Liver (tissue), 9 donors: ENCODE results near the gene GAPDH. TPM values are rescaled to one million over a fixed set of nuclear protein-coding genes. Genes with fewer than 3 reads are reported as not detected.

Experiments used
- DNase-seq: peaks from one replicate; pipeline ENCODE4 v3.0.0-alpha.2; 2017; ENCODE audit warnings: low spot score
- H3K27ac ChIP-seq, 2 donors: one replicate each; pipeline ENCODE4 v1.7.0; 2013; ENCODE audit warnings: inconsistent platforms in 2 of 2, low read length in 2 of 2, control low read depth in 1 of 2, low read depth in 1 of 2, mild to moderate bottlenecking in 1 of 2
- H3K27me3 ChIP-seq, 4 donors: one replicate each; pipeline versions ENCODE4 v1.6.1 to v1.7.0; 2013; ENCODE audit warnings: low read length in 3 of 4, inconsistent platforms in 1 of 4, mild to moderate bottlenecking in 1 of 4, moderate library complexity in 1 of 4; ENCODE audit not compliant: control insufficient read depth in 4 of 4, insufficient read depth in 4 of 4
- H3K36me3 ChIP-seq, 4 donors: one replicate each; pipeline versions ENCODE4 v1.6.1 to v1.7.0; 2013; ENCODE audit warnings: low read length in 3 of 4, mild to moderate bottlenecking in 3 of 4, low read depth in 1 of 4, moderate library complexity in 1 of 4; ENCODE audit not compliant: control insufficient read depth in 4 of 4, insufficient read depth in 3 of 4
- H3K4me1 ChIP-seq, 4 donors: one replicate each; pipeline versions ENCODE4 v1.6.1 to v1.7.0; 2013; ENCODE audit warnings: low read length in 3 of 4, mild to moderate bottlenecking in 3 of 4, moderate library complexity in 1 of 4; ENCODE audit not compliant: control insufficient read depth in 4 of 4, insufficient read depth in 4 of 4
- H3K4me3 ChIP-seq, 3 donors: one replicate each; pipeline versions ENCODE4 v1.6.1 to v1.7.0; 2013; ENCODE audit warnings: low read length in 3 of 3, control low read depth in 1 of 3, low read depth in 1 of 3, mild to moderate bottlenecking in 1 of 3
- H3K9ac ChIP-seq, 2 donors: one replicate each; pipeline ENCODE4 v1.7.0; 2013; ENCODE audit warnings: low read length in 2 of 2, mild to moderate bottlenecking in 2 of 2, moderate library complexity in 2 of 2, control low read depth in 1 of 2, low read depth in 1 of 2
- H3K9me3 ChIP-seq, 4 donors: one replicate each; pipeline versions ENCODE4 v1.6.1 to v1.7.0; 2013; ENCODE audit warnings: low read length in 3 of 4; ENCODE audit not compliant: control insufficient read depth in 4 of 4
- EGR1 ChIP-seq, 2 donors: IDR thresholded peaks; 2 replicates each; pipeline ENCODE4 v1.6.1; 2016 to 2018; ENCODE audit warnings: antibody characterized with exemption in 2 of 2, low read depth in 2 of 2
- FOXA1 ChIP-seq: IDR thresholded peaks from 2 replicates; pipeline ENCODE4 v1.6.1; 2016; ENCODE audit warnings: antibody characterized with exemption
- FOXA2 ChIP-seq: IDR thresholded peaks from 2 replicates; pipeline ENCODE4 v1.6.1; 2016; ENCODE audit warnings: antibody characterized with exemption
- GABPA ChIP-seq, 2 donors: IDR thresholded peaks in 1 of 2; conservative IDR thresholded peaks in 1 of 2; 2 replicates each; pipeline ENCODE4 v1.6.1; 2016; ENCODE audit warnings: antibody characterized with exemption in 2 of 2, mild to moderate bottlenecking in 1 of 2, moderate library complexity in 1 of 2
- HNF4A ChIP-seq, 2 donors: conservative IDR thresholded peaks; 2 replicates each; pipeline ENCODE4 v1.6.1; 2016; ENCODE audit warnings: antibody characterized with exemption in 2 of 2, mild to moderate bottlenecking in 2 of 2
- HNF4G ChIP-seq: IDR thresholded peaks from 2 replicates; pipeline ENCODE4 v1.6.1; 2016; ENCODE audit warnings: antibody characterized with exemption
- JUND ChIP-seq, 2 donors: IDR thresholded peaks; 2 replicates each; pipeline ENCODE4 v1.6.1; 2016; ENCODE audit warnings: antibody characterized with exemption in 2 of 2
- MAX ChIP-seq: IDR thresholded peaks from 2 replicates; pipeline ENCODE4 v1.6.1; 2016; ENCODE audit warnings: antibody characterized with exemption
- NR2F2 ChIP-seq: IDR thresholded peaks from 2 replicates; pipeline ENCODE4 v1.6.1; 2016; ENCODE audit warnings: antibody characterized with exemption
- RAD21 ChIP-seq, 2 donors: IDR thresholded peaks; 2 replicates each; pipeline ENCODE4 v1.6.1; 2016; ENCODE audit warnings: antibody characterized with exemption in 2 of 2, mild to moderate bottlenecking in 2 of 2
- REST ChIP-seq: IDR thresholded peaks from 2 replicates; pipeline ENCODE4 v1.6.1; 2016; ENCODE audit warnings: antibody characterized with exemption, mild to moderate bottlenecking
- RXRA ChIP-seq, 2 donors: IDR thresholded peaks; 2 replicates each; pipeline ENCODE4 v1.6.1; 2017 to 2018; ENCODE audit warnings: antibody characterized with exemption in 2 of 2, mild to moderate bottlenecking in 1 of 2
- SP1 ChIP-seq: IDR thresholded peaks from 2 replicates; pipeline ENCODE4 v1.6.1; 2018; ENCODE audit warnings: antibody characterized with exemption, mild to moderate bottlenecking
- TAF1 ChIP-seq: conservative IDR thresholded peaks from 2 replicates; pipeline ENCODE4 v1.6.1; 2016; ENCODE audit warnings: antibody characterized with exemption, mild to moderate bottlenecking
- YY1 ChIP-seq: IDR thresholded peaks from 2 replicates; pipeline ENCODE4 v1.6.1; 2016; ENCODE audit warnings: antibody characterized with exemption, mild to moderate bottlenecking
- WGBS: extraction: QIAGEN DNeasy Blood & Tissue Kit; methylation state at CpG from one replicate; pipeline ENCODE4 v1.1.7; 2013; 5-methylcytosine and 5-hydroxymethylcytosine counted together
- polyA plus RNA-seq, 2 donors: library from polyadenylated mRNA; stranded (reverse) in 1 of 2; unstranded in 1 of 2; fragments of 200-250 nt in 1 of 2; fragments of >200 nt in 1 of 2; fragmentation: Nextera tagmentation in 1 of 2; extraction: Ambion mirVana in 1 of 2; gene quantifications; one replicate each; pipeline versions ENCODE4 v1.2.1 to v1.2.3, GENCODE V29; 2013 to 2015
- total RNA-seq, 2 donors: library from RNA; depleted of rRNA; stranded (reverse); fragments of >200 nt; gene quantifications; one replicate each; pipeline ENCODE4 v1.2.3, GENCODE V29; 2014
- TF ChIP-seq, protein P1 (sequence below): fragments of 150-350 bp; IDR thresholded peaks from 2 replicates; pipeline ENCODE4 v1.5.1; 2017; ENCODE audit warnings: improper control_type of control experiment, low read depth, low read length; ENCODE audit not compliant: missing input control
- TF ChIP-seq, protein P2 (sequence below): IDR thresholded peaks from 2 replicates; pipeline ENCODE4 v1.6.1; 2016; ENCODE audit warnings: antibody characterized with exemption
- TF ChIP-seq, protein P3 (sequence below): IDR thresholded peaks from 2 replicates; pipeline ENCODE4 v1.6.1; 2016; ENCODE audit warnings: antibody characterized with exemption
- donor health status: healthy.
- donor health status: healthy.
- donor health status: healthy.
- donor health status: healthy.
- donor health status: healthy.

Gene GAPDH
- total and polyA plus RNA-seq, 4 donors, result 1,234 to 2,082 (median 1,344) TPM

GRCh38 chr12:6542209-6543009 is 8.1 kb downstream of the GAPDH start:
- Histone ChIP-seq H3K4me3 (peak overlapping the region in 1 of 3 donors; percentile 25), H3K9me3 (no peaks in the 10 kb centered on the region), H3K9ac (peak overlapping the region; percentile 45 to 57), H3K36me3 (peaks cover 9 to 26% (median 20%) of the 10 kb centered on the region in 4 donors), H3K27me3 (no peaks in the 10 kb centered on the region), H3K4me1 (peaks cover 8 to 29% (median 16%) of the 10 kb centered on the region in 4 donors), H3K27ac (peak overlapping the region; percentile 95 to 98)
- TF ChIP-seq FOXA2 (peak; percentile 42), FOXA1 (peak; percentile 40), SP1 (peak; percentile 99), HNF4A (conservative IDR thresholded peaks at IDR 0.05) (peak; percentile 96 to 97), YY1 (peak; percentile 94), NR2F2 (peak; percentile 13), HNF4G (peak; percentile 94), REST (peak; percentile 89), JUND (IDR thresholded peaks at IDR 0.05) (peak; percentile 61 to 71), RXRA (IDR thresholded peaks at IDR 0.05) (peak; percentile 81), TAF1 (no peak), EGR1 (IDR thresholded peaks at IDR 0.05; ENCODE audit: low read depth in 2 of 2) (peak in 1 of 2 donors; percentile 44), MAX (peak; percentile 60), GABPA (IDR thresholded peaks at IDR 0.05 in 1 of 2, conservative IDR thresholded peaks at IDR 0.05 in 1 of 2) (peak in 1 of 2 donors; percentile 84), RAD21 (IDR thresholded peaks at IDR 0.05) (peak in 1 of 2 donors; percentile 44)
- TF ChIP-seq, protein P1, sequence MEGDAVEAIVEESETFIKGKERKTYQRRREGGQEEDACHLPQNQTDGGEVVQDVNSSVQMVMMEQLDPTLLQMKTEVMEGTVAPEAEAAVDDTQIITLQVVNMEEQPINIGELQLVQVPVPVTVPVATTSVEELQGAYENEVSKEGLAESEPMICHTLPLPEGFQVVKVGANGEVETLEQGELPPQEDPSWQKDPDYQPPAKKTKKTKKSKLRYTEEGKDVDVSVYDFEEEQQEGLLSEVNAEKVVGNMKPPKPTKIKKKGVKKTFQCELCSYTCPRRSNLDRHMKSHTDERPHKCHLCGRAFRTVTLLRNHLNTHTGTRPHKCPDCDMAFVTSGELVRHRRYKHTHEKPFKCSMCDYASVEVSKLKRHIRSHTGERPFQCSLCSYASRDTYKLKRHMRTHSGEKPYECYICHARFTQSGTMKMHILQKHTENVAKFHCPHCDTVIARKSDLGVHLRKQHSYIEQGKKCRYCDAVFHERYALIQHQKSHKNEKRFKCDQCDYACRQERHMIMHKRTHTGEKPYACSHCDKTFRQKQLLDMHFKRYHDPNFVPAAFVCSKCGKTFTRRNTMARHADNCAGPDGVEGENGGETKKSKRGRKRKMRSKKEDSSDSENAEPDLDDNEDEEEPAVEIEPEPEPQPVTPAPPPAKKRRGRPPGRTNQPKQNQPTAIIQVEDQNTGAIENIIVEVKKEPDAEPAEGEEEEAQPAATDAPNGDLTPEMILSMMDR, result no peak
- TF ChIP-seq, protein P2, sequence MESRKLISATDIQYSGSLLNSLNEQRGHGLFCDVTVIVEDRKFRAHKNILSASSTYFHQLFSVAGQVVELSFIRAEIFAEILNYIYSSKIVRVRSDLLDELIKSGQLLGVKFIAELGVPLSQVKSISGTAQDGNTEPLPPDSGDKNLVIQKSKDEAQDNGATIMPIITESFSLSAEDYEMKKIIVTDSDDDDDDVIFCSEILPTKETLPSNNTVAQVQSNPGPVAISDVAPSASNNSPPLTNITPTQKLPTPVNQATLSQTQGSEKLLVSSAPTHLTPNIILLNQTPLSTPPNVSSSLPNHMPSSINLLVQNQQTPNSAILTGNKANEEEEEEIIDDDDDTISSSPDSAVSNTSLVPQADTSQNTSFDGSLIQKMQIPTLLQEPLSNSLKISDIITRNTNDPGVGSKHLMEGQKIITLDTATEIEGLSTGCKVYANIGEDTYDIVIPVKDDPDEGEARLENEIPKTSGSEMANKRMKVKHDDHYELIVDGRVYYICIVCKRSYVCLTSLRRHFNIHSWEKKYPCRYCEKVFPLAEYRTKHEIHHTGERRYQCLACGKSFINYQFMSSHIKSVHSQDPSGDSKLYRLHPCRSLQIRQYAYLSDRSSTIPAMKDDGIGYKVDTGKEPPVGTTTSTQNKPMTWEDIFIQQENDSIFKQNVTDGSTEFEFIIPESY, result no peak
- TF ChIP-seq, protein P3, sequence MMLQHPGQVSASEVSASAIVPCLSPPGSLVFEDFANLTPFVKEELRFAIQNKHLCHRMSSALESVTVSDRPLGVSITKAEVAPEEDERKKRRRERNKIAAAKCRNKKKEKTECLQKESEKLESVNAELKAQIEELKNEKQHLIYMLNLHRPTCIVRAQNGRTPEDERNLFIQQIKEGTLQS, result no peak
- DNase-seq, result peak; percentile 63
- WGBS, result 26% methylated on average over 13 of the region's 13 CpGs
